K562 (cell line): Measurements from ENCODE around the gene SCMH1. TPM values are rescaled to one million over a fixed set of nuclear protein-coding genes. Genes with fewer than 3 reads are reported as not detected.
"Not testable (repeated sequence)": the region's sequence is repeated elsewhere in the genome, so short reads cannot be mapped to it uniquely, and the experiment has no call there.

Experiments
- ATAC-seq: fragments of 200-7000 bp; cut with Tn5 transposase; 3 replicates; pipeline ENCODE4 v1.9.1; 2020; ENCODE audit warnings: moderate library complexity
- BruUV-seq: library from RNA; stranded (reverse); fragments of 400-500 nt; replicated peaks from 2 replicates; lab custom pipeline; 2021; lab: Mats Ljungman, UMichigan
- CTCF ChIA-PET: fragments of 300-600 bp; formaldehyde crosslinking; extraction: SDS; loops from one replicate; lab custom pipeline; 2021; ENCODE audit warnings: low intra/inter-chr PET ratio; lab: Yijun Ruan, JAX
- POLR2A ChIA-PET: fragments of 300-600, 350-650 bp; sonication (Branson Sonifier 250); formaldehyde crosslinking; extraction: SDS; loops from one replicate; lab custom pipeline; 2021; ENCODE audit warnings: antibody characterized with exemption, inconsistent platforms; lab: Yijun Ruan, JAX
- DNase-seq, 4 experiments: peaks; one replicate each; pipeline versions ENCODE4 v3.0.0 to v3.0.0-alpha.2; 2011 to 2018; ENCODE audit warnings: low spot score in 3 of 4, mixed read lengths in 3 of 4; ENCODE audit errors: extremely low read depth in 1 of 4
- FAIRE-seq: peaks from 2 replicates; lab custom pipeline; 2011; peaks lifted over from hg19 to GRCh38; lab: Jason Lieb, UNC
- H2AFZ ChIP-seq: 2 replicates; pipeline ENCODE4 v1.6.0; 2011; ENCODE audit warnings: low read depth, low read length, control low read depth, inconsistent platforms
- H3K27ac ChIP-seq: fragments of 200-600 bp; 3 replicates; pipeline ENCODE4 v1.8.0; 2011; ENCODE audit warnings: low read depth, mild to moderate bottlenecking, control low read depth, inconsistent platforms, low read length, moderate library complexity, mixed read lengths; ENCODE audit errors: extremely low read depth
- H3K27me3 ChIP-seq, 2 experiments: fragments of 300-600 bp in 1 of 2; 2 replicates in 1 of 2; 3 replicates in 1 of 2; pipeline versions ENCODE4 v1.6.0 to v1.8.0; 2011; ENCODE audit warnings: inconsistent platforms in 2 of 2, low read length in 2 of 2, mild to moderate bottlenecking in 1 of 2, mixed read lengths in 1 of 2, moderate library complexity in 1 of 2; ENCODE audit not compliant: control insufficient read depth in 2 of 2, insufficient read depth in 2 of 2
- H3K36me3 ChIP-seq: fragments of 300-600 bp; 3 replicates; pipeline ENCODE4 v1.8.0; 2011; ENCODE audit warnings: mild to moderate bottlenecking, low read length, inconsistent platforms; ENCODE audit not compliant: control insufficient read depth, insufficient read depth
- H3K4me1 ChIP-seq, 2 experiments: fragments of 200-600 bp in 1 of 2; replicated peaks in 1 of 2; 2 replicates in 1 of 2; 3 replicates in 1 of 2; pipeline versions ENCODE4 v1.5.1 to v1.8.0; 2011; ENCODE audit warnings: inconsistent platforms in 2 of 2, low read length in 2 of 2, mild to moderate bottlenecking in 1 of 2, mixed read lengths in 1 of 2, moderate library complexity in 1 of 2; ENCODE audit not compliant: control insufficient read depth in 2 of 2, insufficient read depth in 2 of 2
- H3K4me2 ChIP-seq: 2 replicates; pipeline ENCODE4 v1.6.1; 2011; ENCODE audit warnings: low read length, control low read depth, inconsistent platforms, mixed read lengths; ENCODE audit not compliant: insufficient read depth
- H3K4me3 ChIP-seq: fragments of 200-600 bp; sonication (generic), shearing (Covaris generic); 2 replicates; pipeline ENCODE4 v1.5.1; 2016; ENCODE audit warnings: control low read depth, inconsistent platforms
- H3K79me2 ChIP-seq: fragments of 200-600 bp; 3 replicates; pipeline ENCODE4 v1.8.0; 2011; ENCODE audit warnings: low read length, inconsistent platforms; ENCODE audit not compliant: control insufficient read depth, insufficient read depth
- H3K9ac ChIP-seq, 2 experiments: 2 replicates each; pipeline versions ENCODE4 v1.6.0 to v1.6.1; 2011; ENCODE audit warnings: low read depth in 2 of 2, low read length in 2 of 2, control low read depth in 1 of 2, inconsistent platforms in 1 of 2, mild to moderate bottlenecking in 1 of 2, mixed read lengths in 1 of 2; ENCODE audit not compliant: insufficient read depth in 1 of 2
- H3K9me1 ChIP-seq: one replicate; pipeline ENCODE4 v1.6.0; 2011; ENCODE audit warnings: inconsistent platforms, mild to moderate bottlenecking, low read length, moderate library complexity; ENCODE audit not compliant: control insufficient read depth, insufficient read depth
- H3K9me3 ChIP-seq: replicated peaks from 2 replicates; pipeline ENCODE4 v1.5.1; 2011; ENCODE audit warnings: low read depth, low read length, inconsistent platforms; ENCODE audit not compliant: control insufficient read depth, insufficient read depth
- H4K20me1 ChIP-seq: replicated peaks from 2 replicates; pipeline ENCODE4 v1.6.1; 2011; ENCODE audit warnings: low read length, inconsistent platforms, mixed read lengths; ENCODE audit not compliant: control insufficient read depth, insufficient read depth
- ARHGAP35 ChIP-seq: fragments of 450-650 bp; IDR thresholded peaks from 2 replicates; pipeline ENCODE4 v1.6.1; 2018; ENCODE audit not compliant: partially characterized antibody
- HEY1 ChIP-seq: fragments of 250-450 bp; sonication (Bioruptor Pico); IDR thresholded peaks from 2 replicates; pipeline ENCODE4 v1.5.0; 2020; ENCODE audit warnings: mild to moderate bottlenecking, moderate library complexity, borderline replicate concordance
- MAZ ChIP-seq, 2 experiments: fragments of 450-650 bp in 1 of 2; sonication (generic) in 1 of 2; formaldehyde crosslinking; IDR thresholded peaks in 1 of 2; conservative IDR thresholded peaks in 1 of 2; 2 replicates each; pipeline versions ENCODE4 v1.4.0 to v1.5.0; 2020; ENCODE audit warnings: mild to moderate bottlenecking in 1 of 2, missing genetic modification reagents in 1 of 2
- SIN3B ChIP-seq: fragments of 450-650 bp; IDR thresholded peaks from 2 replicates; pipeline ENCODE4 v1.6.1; 2017; ENCODE audit warnings: low read depth, mild to moderate bottlenecking, moderate library complexity
- SMAD3 ChIP-seq: fragments of 450-650 bp; formaldehyde crosslinking; conservative IDR thresholded peaks from 2 replicates; pipeline ENCODE4 v1.4.0; 2020; ENCODE audit warnings: mild to moderate bottlenecking
- SUPT5H ChIP-seq: fragments of 450-650 bp; IDR thresholded peaks from 2 replicates; pipeline ENCODE4 v1.6.1; 2016
- ZBTB33 ChIP-seq: sonication (generic); formaldehyde crosslinking; IDR thresholded peaks from 2 replicates; pipeline ENCODE4 v1.8.1; 2023; ENCODE audit warnings: mild to moderate bottlenecking, missing genetic modification reagents
- ZNF395 ChIP-seq: fragments of 200-800 bp; sonication (Bioruptor generic); IDR thresholded peaks from 2 replicates; pipeline ENCODE4 v1.6.1; 2017; ENCODE audit warnings: missing genetic modification characterization, missing compliant biosample characterization
- WGBS: fragments of 100-300 bp; shearing (Covaris generic); methylation state at CpG from one replicate; pipeline ENCODE4 v1.1.6; 2016; ENCODE audit warnings: low coverage, mixed read lengths; ENCODE audit not compliant: insufficient coverage; ENCODE audit errors: missing lambda C conversion rate; 5-methylcytosine and 5-hydroxymethylcytosine counted together
- in situ Hi-C: fragments of 300-500 bp; cut with MboI; formaldehyde crosslinking; loops from 4 replicates; pipeline ENCODE4 v1.15.0; 2018; ENCODE audit warnings: inconsistent platforms, mixed read lengths
- intact Hi-C: fragments of 100-400 bp; cut with micrococcal nuclease; formaldehyde crosslinking; loops from 2 replicates; pipeline ENCODE4 v1.14.2; 2022
- polyA plus RNA-seq, 8 experiments: library from polyadenylated mRNA; depleted of rRNA in 4 of 8; stranded (reverse) in 5 of 8; unstranded in 3 of 8; fragments of >200 nt; fragmentation: Nextera tagmentation in 2 of 8; fragmentation: Illumina TruSeq in 1 of 8; extraction: Ambion mirVana in 2 of 8; extraction: Trizol in 1 of 8; gene quantifications; 2 replicates each; pipeline versions ENCODE4 v1.2.1 to v1.2.3, GENCODE V29; 2011 to 2014; ENCODE audit warnings: inconsistent platforms in 1 of 8, missing spikeins in 1 of 8
- total RNA-seq, 7 experiments: library from RNA; depleted of rRNA in 6 of 7; stranded (reverse); fragments of >200 nt in 6 of 7; fragmentation: Illumina TruSeq in 2 of 7; extraction: Trizol in 2 of 7; gene quantifications; 2 replicates each; pipeline versions ENCODE4 v1.2.1 to v1.2.3, GENCODE V29; 2011 to 2021; ENCODE audit warnings: low replicate concordance in 1 of 7

Gene SCMH1
- total and polyA plus RNA-seq, 9 of the 15 experiments (the other 6 are each of a cell fraction or from before 2014, with no cell fraction given) = 8.5 to 37.0 (median 26.8) TPM

DNA sequence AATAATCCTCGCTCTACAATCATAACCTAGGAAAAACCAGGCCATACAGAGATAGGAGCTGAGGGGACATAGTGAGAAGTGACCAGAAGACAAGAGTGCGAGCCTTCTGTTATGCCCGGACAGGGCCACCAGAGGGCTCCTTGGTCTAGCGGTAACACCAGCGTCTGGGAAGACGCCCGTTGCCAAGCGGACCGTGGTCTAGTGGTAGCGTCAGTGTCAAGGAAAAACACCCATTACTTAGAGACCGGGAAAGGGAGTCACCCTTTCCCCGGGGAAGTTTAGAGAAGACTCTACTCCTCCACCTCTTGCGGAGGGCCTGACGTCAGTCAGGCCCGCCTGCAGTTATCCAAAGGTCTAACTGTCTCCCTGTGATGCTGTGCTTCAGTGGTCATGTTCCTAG is 124.9 kb downstream of the SCMH1 start:
- H3K4me1 ChIP-seq, in situ Hi-C loops, DNase-seq, H3K4me3 ChIP-seq, H3K27me3 ChIP-seq, CTCF ChIA-PET, ATAC-seq, intact Hi-C loops, POLR2A ChIA-PET, H3K4me2 ChIP-seq, H3K79me2 ChIP-seq, H3K9me1 ChIP-seq, H3K9ac ChIP-seq, FAIRE-seq, H3K27ac ChIP-seq, H4K20me1 ChIP-seq, H2AFZ ChIP-seq, BruUV-seq, H3K9me3 ChIP-seq: not testable (repeated sequence)
- H3K36me3 ChIP-seq = peaks cover 17% of the 10 kb centered on the region
- TF ChIP-seq ZBTB33 (CRISPR knock-in tag) = peak; percentile 81
- WGBS = 93% methylated on average over 6 of the region's 15 CpGs

DNA sequence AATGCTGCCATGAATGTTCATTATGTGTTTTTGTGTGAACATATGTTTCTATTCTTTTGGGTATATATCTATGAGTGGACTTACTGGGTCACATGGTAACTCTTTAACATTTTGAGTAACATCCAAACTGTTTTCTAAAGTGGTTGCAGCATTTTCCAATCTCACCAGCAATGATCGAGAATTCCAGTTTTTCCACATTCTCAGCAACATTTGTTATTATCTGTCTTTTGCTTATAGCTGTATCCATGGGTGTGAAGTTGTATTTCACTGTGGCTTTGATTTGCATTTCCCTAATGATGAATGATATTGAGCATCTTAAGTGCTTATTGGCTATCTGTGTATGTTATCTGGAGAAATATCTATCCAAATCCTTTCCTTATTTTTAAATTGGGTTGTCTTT is 131.4 kb downstream of the SCMH1 start:
- no peak overlapping the region for H2AFZ ChIP-seq
- H3K9ac ChIP-seq = no peak overlapping the region
- WGBS = 95% methylated on average over 1 of the region's 1 CpG
- ChIA-PET CTCF (no interaction called here), POLR2A (interaction anchor here (0.6 to 1.2 kb wide), 3 partner anchors 15 to 130 kb away, joined by 3 to 4 read pairs (median 3); no protein-coding TSS in a partner anchor)
- peaks cover 9% of the 10 kb centered on the region for H4K20me1 ChIP-seq
- H3K9me3 ChIP-seq = no peaks in the 10 kb centered on the region
- no peak for FAIRE-seq
- H3K27ac ChIP-seq = no peak overlapping the region
- H3K79me2 ChIP-seq = no peaks in the 10 kb centered on the region
- no peaks in the 10 kb centered on the region for H3K27me3 ChIP-seq
- BruUV-seq = no TSS peak
- TF ChIP-seq SMAD3 (no peak), HEY1 (no peak), SUPT5H (no peak), ARHGAP35 (no peak), MAZ (CRISPR knock-in tag; conservative IDR thresholded peaks at IDR 0.05 in 1 of 2, IDR thresholded peaks at IDR 0.05 in 1 of 2) (no peak), ZBTB33 (CRISPR knock-in tag) (no peak), SIN3B (no peak), ZNF395 (CRISPR knock-in tag) (no peak)
- TF ChIP-seq, all 486 proteins: peak for 0
- in situ Hi-C loops = no loop called here
- Histone ChIP-seq H3K4me1 (peaks cover 0 to 14% of the 10 kb centered on the region in 2 experiments; a peak in 3 of 5 replicates), H3K9me1 (peaks cover 4% of the 10 kb centered on the region), H3K36me3 (peaks cover 30% of the 10 kb centered on the region; the same call in 2 of the 3 replicates), H3K4me3 (no peak overlapping the region), H3K4me2 (no peak overlapping the region)
- DNase-seq (no peak), ATAC-seq (no peak)
- intact Hi-C loops = no loop called here
